ENCODE measurements around the gene USP17L11. TPM values are rescaled to one million over a fixed set of nuclear protein-coding genes. Genes with fewer than 3 reads are reported as not detected.
"Not testable (repeated sequence)": the region's sequence is repeated elsewhere in the genome, so short reads cannot be mapped to it uniquely, and the experiment has no call there.

The USP17L11 gene
- total RNA-seq, 1 donor from 2014 or later: not detected

DNA sequence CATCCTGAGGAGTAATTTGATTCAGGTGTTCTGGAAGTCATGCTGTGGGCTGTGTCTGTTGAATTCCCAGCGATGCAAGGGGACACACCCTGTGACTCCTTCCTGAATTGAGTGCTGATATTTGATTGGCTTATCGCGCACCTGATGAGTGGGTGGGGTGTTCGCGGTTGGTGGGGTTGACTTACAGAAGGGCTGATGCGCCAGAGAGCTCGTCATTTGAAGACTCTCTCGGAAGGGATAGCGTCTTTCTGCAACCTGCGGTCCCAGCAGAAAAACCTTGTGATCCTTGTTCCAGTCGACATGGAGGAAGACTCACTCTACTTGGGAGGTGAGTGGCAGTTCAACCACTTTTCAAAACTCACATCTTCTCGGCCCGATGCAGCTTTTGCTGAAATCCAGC is 47.4 kb downstream of the USP17L11 start, which contains the start of gene USP17L21:
USP17L21 (plus strand) TSS at position 301 of the 400 bp plus-strand sequence; CDS start at position 301, 0 bp downstream.
- not testable (repeated sequence) for H3K4me3 ChIP-seq (ENCODE audit: low read depth, low read length); FAIRE-seq; DNase-seq (ENCODE audit: low read depth); H3K36me3 ChIP-seq (ENCODE audit: control insufficient read depth, insufficient read depth, low read length); H3K27me3 ChIP-seq (ENCODE audit: control insufficient read depth, insufficient read depth, low read length)

Other genes with a start within 250 kb of the USP17L11 start
- not detected in 2 replicates for gene FAM90A26, start 45.0 kb upstream of the USP17L11 start, total RNA-seq
- gene USP17L10, start 4.7 kb upstream of the USP17L11 start, total RNA-seq: not detected in 2 replicates
- not detected in 2 replicates for gene USP17L12, start 4.7 kb downstream of the USP17L11 start, total RNA-seq
- not detected in 2 replicates for gene USP17L13, start 9.5 kb downstream of the USP17L11 start, total RNA-seq
- not detected in 2 replicates for gene USP17L15, start 19.0 kb downstream of the USP17L11 start, total RNA-seq
- gene USP17L17, start 28.5 kb downstream of the USP17L11 start, total RNA-seq: not detected in 2 replicates
- not detected in 2 replicates for gene USP17L18, start 33.2 kb downstream of the USP17L11 start, total RNA-seq
- gene USP17L19, start 38.0 kb downstream of the USP17L11 start, total RNA-seq: not detected in 2 replicates
- not detected in 2 replicates for gene USP17L20, start 42.7 kb downstream of the USP17L11 start, total RNA-seq
- gene USP17L21, start 47.5 kb downstream of the USP17L11 start, total RNA-seq: not detected in 2 replicates
- gene USP17L22, start 52.2 kb downstream of the USP17L11 start, total RNA-seq: not detected in 2 replicates
- not detected in 2 replicates for gene USP17L24, start 109.8 kb downstream of the USP17L11 start, total RNA-seq
- not detected in 2 replicates for gene USP17L25, start 114.5 kb downstream of the USP17L11 start, total RNA-seq
- not detected in 2 replicates for gene USP17L26, start 119.3 kb downstream of the USP17L11 start, total RNA-seq
- not detected in 2 replicates for gene USP17L5, start 124.0 kb downstream of the USP17L11 start, total RNA-seq
- not detected in 2 replicates for gene USP17L27, start 128.7 kb downstream of the USP17L11 start, total RNA-seq
- gene USP17L28, start 133.5 kb downstream of the USP17L11 start, total RNA-seq: not detected in 2 replicates
- gene USP17L29, start 138.2 kb downstream of the USP17L11 start, total RNA-seq: not detected in 2 replicates
- not detected in 2 replicates for gene USP17L30, start 147.7 kb downstream of the USP17L11 start, total RNA-seq
- not detected in 2 replicates for gene DEFB131A, start 229.0 kb downstream of the USP17L11 start, total RNA-seq